Glutamatergic neuron (in vitro differentiated cells): Measurements from ENCODE around the gene PPM1E. TPM values are rescaled to one million over a fixed set of nuclear protein-coding genes. Genes with fewer than 3 reads are reported as not detected.
"Not testable (repeated sequence)": the region's sequence is repeated elsewhere in the genome, so short reads cannot be mapped to it uniquely, and the experiment has no call there.

Source experiments
- DNase-seq: peaks from one replicate; pipeline ENCODE4 v3.0.0; 2022
- H3K27ac Mint-ChIP-seq: one replicate; pipeline ENCODE4 v1.8.0; 2020; ENCODE audit warnings: mild to moderate bottlenecking, mixed read lengths, inconsistent platforms; ENCODE audit not compliant: unreplicated experiment
- H3K27me3 Mint-ChIP-seq: one replicate; pipeline ENCODE4 v1.8.0; 2020; ENCODE audit warnings: mild to moderate bottlenecking, moderate library complexity, mixed read lengths, inconsistent platforms; ENCODE audit not compliant: unreplicated experiment
- H3K36me3 Mint-ChIP-seq: one replicate; pipeline ENCODE4 v1.8.0; 2020; ENCODE audit warnings: mild to moderate bottlenecking, mixed read lengths, inconsistent platforms; ENCODE audit not compliant: unreplicated experiment
- H3K4me1 Mint-ChIP-seq: one replicate; pipeline ENCODE4 v1.8.0; 2020; ENCODE audit warnings: mild to moderate bottlenecking, low read depth, mixed read lengths, inconsistent platforms; ENCODE audit not compliant: unreplicated experiment
- H3K4me3 Mint-ChIP-seq: one replicate; pipeline ENCODE4 v1.8.0; 2020; ENCODE audit warnings: mild to moderate bottlenecking, mixed read lengths, inconsistent platforms; ENCODE audit not compliant: unreplicated experiment
- H3K9me3 Mint-ChIP-seq: one replicate; pipeline ENCODE4 v1.8.0; 2020; ENCODE audit warnings: mild to moderate bottlenecking, moderate library complexity, mixed read lengths, inconsistent platforms; ENCODE audit not compliant: unreplicated experiment
- CTCF ChIP-seq: fragments of 200-600 bp; sonication (generic); IDR thresholded peaks from one replicate; pipeline ENCODE4 v1.5.0; 2021; ENCODE audit not compliant: partially characterized antibody, unreplicated experiment
- total RNA-seq: library from RNA; stranded (reverse); fragmentation: NEBNext Ultra II Directional; extraction: Animal tissue kit (Norgen Biotek cat#: 25700); gene quantifications from one replicate; pipeline ENCODE4 v1.2.1, GENCODE V29; 2021; ENCODE audit not compliant: unreplicated experiment

PPM1E gene
- total RNA-seq, 1 donor from 2014 or later = 52.5 TPM

GRCh38 chr17:58947824-58948223, 192.2 kb downstream of the PPM1E start:
- peaks cover 36% of the 10 kb centered on the region for H3K36me3 Mint-ChIP-seq
- H3K27ac Mint-ChIP-seq = no peak overlapping the region
- peaks cover 3% of the 10 kb centered on the region for H3K27me3 Mint-ChIP-seq
- no peak for TF ChIP-seq CTCF
- no peak for DNase-seq
- H3K4me3 Mint-ChIP-seq = no peak overlapping the region
- H3K9me3 Mint-ChIP-seq = peaks cover 13% of the 10 kb centered on the region
- H3K4me1 Mint-ChIP-seq = no peaks in the 10 kb centered on the region

GRCh38 chr17:58954358-58954757, 198.7 kb downstream of the PPM1E start:
- not testable (repeated sequence) for H3K9me3 Mint-ChIP-seq, H3K27me3 Mint-ChIP-seq, H3K27ac Mint-ChIP-seq, DNase-seq, H3K4me3 Mint-ChIP-seq, H3K4me1 Mint-ChIP-seq
- peaks cover 22% of the 10 kb centered on the region for H3K36me3 Mint-ChIP-seq

GRCh38 chr17:58956997-58957724, 201.5 kb downstream of the PPM1E start:
- H3K36me3 Mint-ChIP-seq = peaks cover 10% of the 10 kb centered on the region
- H3K4me1 Mint-ChIP-seq = no peaks in the 10 kb centered on the region
- no peak overlapping the region for H3K27ac Mint-ChIP-seq
- no peaks in the 10 kb centered on the region for H3K9me3 Mint-ChIP-seq
- DNase-seq = no peak
- H3K27me3 Mint-ChIP-seq = no peaks in the 10 kb centered on the region
- H3K4me3 Mint-ChIP-seq = no peak overlapping the region
- no peak for TF ChIP-seq CTCF

- H3K4me1 Mint-ChIP-seq = not testable (repeated sequence)
Observed at GRCh38 chr17:58957725-58958073, 202.0 kb downstream of the PPM1E start.

GRCh38 chr17:58960068-58960467, 204.4 kb downstream of the PPM1E start:
- no peak for DNase-seq
- Mint-ChIP-seq H3K36me3 (peaks cover 5% of the 10 kb centered on the region), H3K4me3 (no peak overlapping the region)

More at GRCh38 chr17:58957725-58958073, 202.0 kb downstream of the PPM1E start:
- peaks cover 10% of the 10 kb centered on the region for H3K36me3 Mint-ChIP-seq
- H3K27me3 Mint-ChIP-seq, H3K4me3 Mint-ChIP-seq, H3K27ac Mint-ChIP-seq, DNase-seq, H3K9me3 Mint-ChIP-seq: not testable (repeated sequence)

More at GRCh38 chr17:58960068-58960467, 204.4 kb downstream of the PPM1E start:
- Mint-ChIP-seq H3K9me3 (no peaks in the 10 kb centered on the region), H3K4me1 (no peaks in the 10 kb centered on the region), H3K27me3 (no peaks in the 10 kb centered on the region), H3K27ac (no peak overlapping the region)
- TF ChIP-seq CTCF = no peak
